NCI-H446 (cell line): ENCODE measurements around the gene CNTNAP5.

Experiments used
- DNase-seq, 2 experiments: peaks; one replicate each; lab custom pipeline; 2025; lab: John Stamatoyannopoulos, UW

Gene CNTNAP5

GRCh38 chr2:124063596-124063995 is 38.5 kb downstream of the CNTNAP5 start:
- no peak for DNase-seq

GRCh38 chr2:124065636-124066035 is 40.5 kb downstream of the CNTNAP5 start:
- DNase-seq: no peak

- no peak for DNase-seq
These were observed 41.7 kb downstream of the CNTNAP5 start for GRCh38 chr2:124066776-124067175.

GRCh38 chr2:124079045-124079444 is 54.0 kb downstream of the CNTNAP5 start:
- DNase-seq: no peak

GRCh38 chr2:124080281-124081153 is 55.4 kb downstream of the CNTNAP5 start:
- DNase-seq: no peak

GRCh38 chr2:124081154-124081716 is 56.1 kb downstream of the CNTNAP5 start:
- DNase-seq: no peak

- DNase-seq: peak in 1 of 2 experiments; percentile 11
These were observed 63.5 kb downstream of the CNTNAP5 start for GRCh38 chr2:124088616-124089015.

GRCh38 chr2:124091721-124092120 is 66.6 kb downstream of the CNTNAP5 start:
- no peak for DNase-seq

GRCh38 chr2:124092651-124093050 is 67.6 kb downstream of the CNTNAP5 start:
- no peak for DNase-seq

- DNase-seq: no peak
These were observed 79.8 kb downstream of the CNTNAP5 start for GRCh38 chr2:124104914-124105313.

- no peak for DNase-seq
These were observed 87.1 kb downstream of the CNTNAP5 start for GRCh38 chr2:124112206-124112605.

- DNase-seq: peak in 1 of 2 experiments; percentile 20
These were observed 87.9 kb downstream of the CNTNAP5 start for GRCh38 chr2:124112966-124113365.

- DNase-seq: no peak
These were observed 95.2 kb downstream of the CNTNAP5 start for GRCh38 chr2:124120246-124120645.

- no peak for DNase-seq
These were observed 96.0 kb downstream of the CNTNAP5 start for GRCh38 chr2:124121106-124121505.

GRCh38 chr2:124121760-124122275 is 96.7 kb downstream of the CNTNAP5 start:
- no peak for DNase-seq

GRCh38 chr2:124122340-124122739 is 97.3 kb downstream of the CNTNAP5 start:
- no peak for DNase-seq

- DNase-seq: no peak
These were observed 106.2 kb downstream of the CNTNAP5 start for GRCh38 chr2:124131276-124131675.

- DNase-seq: no peak
These were observed 111.0 kb downstream of the CNTNAP5 start for GRCh38 chr2:124136110-124136509.

GRCh38 chr2:124138076-124138475 is 113.0 kb downstream of the CNTNAP5 start:
- DNase-seq: no peak

- no peak for DNase-seq
These were observed 120.9 kb downstream of the CNTNAP5 start for GRCh38 chr2:124145982-124146381.

- DNase-seq: no peak
These were observed 122.5 kb downstream of the CNTNAP5 start for GRCh38 chr2:124147552-124147951.

- DNase-seq: peak in 1 of 2 experiments; percentile 68
These were observed 124.5 kb downstream of the CNTNAP5 start for GRCh38 chr2:124149571-124149970.

GRCh38 chr2:124151691-124152090 is 126.6 kb downstream of the CNTNAP5 start:
- no peak for DNase-seq
